ENCODE data around the gene CATSPERZ.

CATSPERZ gene, protein sequence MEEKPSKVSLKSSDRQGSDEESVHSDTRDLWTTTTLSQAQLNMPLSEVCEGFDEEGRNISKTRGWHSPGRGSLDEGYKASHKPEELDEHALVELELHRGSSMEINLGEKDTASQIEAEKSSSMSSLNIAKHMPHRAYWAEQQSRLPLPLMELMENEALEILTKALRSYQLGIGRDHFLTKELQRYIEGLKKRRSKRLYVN

DNA sequence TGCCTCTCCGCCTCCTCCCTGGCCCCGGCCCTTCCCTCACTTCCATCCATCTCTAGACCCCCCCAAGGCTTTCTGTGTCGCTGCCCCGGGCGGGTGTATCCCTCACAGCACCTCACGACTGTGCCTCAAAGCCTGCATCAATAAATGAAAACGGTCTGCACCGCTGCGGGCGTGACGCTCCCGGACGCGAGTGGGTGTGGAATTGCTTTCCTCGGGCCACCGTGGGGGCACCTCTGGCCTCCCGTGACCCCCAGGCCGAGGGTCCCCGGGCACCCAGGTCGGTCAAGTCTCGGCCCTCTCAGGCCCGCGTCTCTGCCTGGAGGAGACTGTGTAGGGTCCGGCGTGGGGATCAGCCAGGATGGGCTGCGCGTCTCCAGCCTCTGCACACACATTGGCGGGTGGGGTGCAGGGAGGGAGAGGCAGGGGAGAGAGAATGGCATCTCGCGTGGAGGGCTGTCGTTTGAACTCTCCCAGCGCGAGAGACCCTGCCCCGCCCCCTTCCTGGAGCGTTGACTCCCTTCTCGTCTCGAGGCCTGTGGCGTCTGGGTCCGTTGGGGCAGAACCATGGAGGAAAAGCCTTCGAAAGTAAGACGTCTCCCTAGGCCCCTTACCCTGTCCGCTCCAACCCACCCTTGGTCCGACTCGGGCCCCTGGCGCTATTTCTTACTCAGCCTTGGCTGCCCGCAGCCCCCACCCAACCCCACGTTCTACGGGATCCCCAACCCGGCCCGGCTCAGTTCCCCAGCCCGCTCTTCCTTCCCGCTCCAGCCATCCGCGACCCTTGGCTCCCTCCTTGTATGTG lies at the start of gene CATSPERZ:
CATSPERZ (plus strand) TSS at position 512 of the 802 bp plus-strand sequence; CDS start at position 565, 53 bp downstream.
- DNase-seq (ENCODE audit: insufficient read length, low spot score) (no peak), FAIRE-seq (no peak)
- TF ChIP-seq POLR2A (IDR thresholded peaks at IDR 0.05; ENCODE audit: low read depth, low read length), result no peak

DNA sequence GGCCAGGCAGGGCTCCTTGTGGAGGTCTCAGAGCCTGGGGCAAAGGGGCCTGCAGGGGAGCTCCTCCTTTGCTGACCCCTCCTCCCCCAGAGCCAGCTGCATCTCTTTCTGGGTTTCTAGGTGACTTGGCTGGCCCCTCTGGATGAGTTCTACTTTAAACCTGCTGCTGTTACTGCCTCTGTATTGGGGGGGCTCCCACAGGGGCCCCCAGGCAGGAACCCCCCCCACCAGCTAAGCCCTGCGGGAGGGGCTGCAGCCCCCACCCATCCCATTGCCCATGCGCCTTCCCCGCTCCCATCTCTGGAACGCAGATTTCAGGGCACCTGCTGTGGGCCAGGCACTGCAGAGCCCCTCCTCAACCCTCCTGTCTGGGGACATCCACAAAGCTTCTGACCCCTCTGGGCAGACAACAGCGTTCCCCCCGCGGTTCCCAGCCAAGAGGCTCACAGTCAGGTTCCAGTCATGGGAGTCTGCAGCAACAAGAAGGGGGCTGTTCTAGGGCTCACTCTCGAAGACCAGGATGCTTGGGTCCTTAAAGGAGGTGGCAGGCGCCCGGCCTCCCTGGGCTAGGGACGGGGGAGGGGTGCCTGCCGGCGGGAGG lies 49.6 kb upstream of the CATSPERZ start:
- FAIRE-seq (no peak), DNase-seq (ENCODE audit: insufficient read length, low spot score) (no peak)
- TF ChIP-seq POLR2A (IDR thresholded peaks at IDR 0.05; ENCODE audit: low read depth, low read length), result peak; percentile 9; the same call in 1 of the 2 replicates

- DNase-seq (ENCODE audit: insufficient read length, low spot score) (no peak), FAIRE-seq (no peak)
- peak; percentile 91 for TF ChIP-seq POLR2A (IDR thresholded peaks at IDR 0.05; ENCODE audit: low read depth, low read length)
Measured at GRCh38 chr11:64251016-64251752, 49.0 kb upstream of the CATSPERZ start, which contains the start of gene PLCB3. TSS of gene PLCB3 (plus strand) at chr11:64251530. CDS start at chr11:64251650, 120 bp downstream.

DNA sequence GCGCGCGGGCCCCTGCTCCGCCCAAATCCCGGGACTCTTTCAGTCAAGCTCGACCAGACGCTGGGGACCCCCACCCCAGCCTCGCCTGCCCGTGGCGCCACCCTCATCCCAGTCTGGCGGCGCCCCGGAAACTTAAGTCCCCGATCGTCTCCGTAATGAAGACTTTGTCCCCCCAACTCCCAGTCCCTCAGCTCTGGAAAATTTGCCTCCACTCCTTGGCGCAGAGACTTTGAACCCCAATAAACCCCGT lies 48.5 kb upstream of the CATSPERZ start:
- FAIRE-seq, result no peak
- TF ChIP-seq POLR2A (IDR thresholded peaks at IDR 0.05; ENCODE audit: low read depth, low read length), result no peak
- no peak for DNase-seq (ENCODE audit: insufficient read length, low spot score)

DNA sequence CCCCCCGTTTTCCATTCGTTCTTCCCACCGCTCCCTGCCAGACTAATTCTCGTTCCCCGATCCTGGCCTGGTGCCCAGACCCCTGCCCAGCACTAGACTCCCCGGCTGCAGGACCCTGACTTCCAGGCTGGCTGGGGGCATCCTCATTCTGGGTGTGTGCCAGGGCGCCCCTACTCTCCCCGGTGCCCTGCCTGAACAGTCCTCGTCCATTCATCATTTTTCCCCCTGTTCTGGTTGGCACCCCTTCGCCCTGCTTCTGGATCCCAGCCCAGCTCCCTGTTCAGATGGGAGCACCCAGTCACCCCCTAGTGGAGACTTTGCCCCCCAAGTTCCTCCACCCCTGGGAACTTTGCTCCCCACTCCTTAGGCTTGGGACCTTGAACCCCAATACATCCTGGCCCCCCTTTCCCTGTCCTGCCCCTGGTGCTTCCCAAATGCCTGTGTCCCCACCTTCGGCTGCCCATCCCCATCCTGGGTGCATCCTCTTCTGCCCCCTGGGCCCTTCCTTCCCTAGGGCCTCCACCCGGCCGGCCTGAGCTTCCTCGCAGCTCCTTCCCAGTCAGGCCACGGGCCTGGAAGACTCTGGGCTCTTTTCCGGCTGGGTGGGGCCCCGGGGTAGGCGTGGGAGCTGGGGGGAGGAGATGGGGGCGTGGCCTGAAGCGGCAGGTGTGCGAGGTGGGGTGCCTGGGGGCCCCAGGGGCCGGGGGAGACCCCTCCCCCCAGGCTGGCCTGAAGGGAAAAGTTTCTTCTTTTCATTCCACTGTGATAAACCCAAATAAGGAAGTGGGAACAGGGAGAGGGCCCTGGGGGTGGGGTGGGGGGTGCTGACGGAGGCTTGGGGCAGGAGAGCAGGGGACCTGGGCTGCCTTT lies 47.9 kb upstream of the CATSPERZ start:
- FAIRE-seq, result no peak
- peak; percentile 86 for DNase-seq (ENCODE audit: insufficient read length, low spot score)
- TF ChIP-seq POLR2A (IDR thresholded peaks at IDR 0.05; ENCODE audit: low read depth, low read length), result peak; percentile 69

DNA sequence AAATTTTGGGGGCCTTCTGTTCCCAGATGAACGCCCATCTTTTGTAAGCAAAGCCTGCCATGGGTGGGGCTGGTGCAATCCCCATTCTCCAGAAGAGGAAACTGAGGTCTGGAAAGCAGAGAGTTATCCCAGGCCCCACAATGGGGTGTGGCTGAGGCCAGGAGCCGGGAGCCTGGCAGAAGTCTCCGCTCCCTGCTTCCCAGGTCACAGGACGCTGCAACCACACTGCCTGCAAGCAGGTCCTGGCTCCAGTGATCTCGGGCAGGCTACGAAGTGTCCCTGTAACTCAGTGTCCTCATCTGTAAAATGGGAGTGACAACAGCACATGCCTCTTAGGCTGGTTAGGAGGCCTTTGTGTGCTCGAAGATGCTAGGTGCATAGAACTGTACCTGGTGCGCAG lies 47.1 kb upstream of the CATSPERZ start:
- DNase-seq (ENCODE audit: insufficient read length, low spot score) (no peak), FAIRE-seq (no peak)
- TF ChIP-seq POLR2A (IDR thresholded peaks at IDR 0.05; ENCODE audit: low read depth, low read length), result no peak

GRCh38 chr11:64253481-64253880 lies 46.7 kb upstream of the CATSPERZ start:
- no peak for TF ChIP-seq POLR2A (IDR thresholded peaks at IDR 0.05; ENCODE audit: low read depth, low read length)
- no peak for DNase-seq (ENCODE audit: insufficient read length, low spot score)
- FAIRE-seq, result no peak

GRCh38 chr11:64254326-64254725 lies 45.8 kb upstream of the CATSPERZ start:
- FAIRE-seq (no peak), DNase-seq (ENCODE audit: insufficient read length, low spot score) (no peak)
- no peak for TF ChIP-seq POLR2A (IDR thresholded peaks at IDR 0.05; ENCODE audit: low read depth, low read length)

GRCh38 chr11:64255135-64256128 lies 44.7 kb upstream of the CATSPERZ start:
- FAIRE-seq (no peak), DNase-seq (ENCODE audit: insufficient read length, low spot score) (no peak)
- TF ChIP-seq POLR2A (IDR thresholded peaks at IDR 0.05; ENCODE audit: low read depth, low read length), result no peak

DNA sequence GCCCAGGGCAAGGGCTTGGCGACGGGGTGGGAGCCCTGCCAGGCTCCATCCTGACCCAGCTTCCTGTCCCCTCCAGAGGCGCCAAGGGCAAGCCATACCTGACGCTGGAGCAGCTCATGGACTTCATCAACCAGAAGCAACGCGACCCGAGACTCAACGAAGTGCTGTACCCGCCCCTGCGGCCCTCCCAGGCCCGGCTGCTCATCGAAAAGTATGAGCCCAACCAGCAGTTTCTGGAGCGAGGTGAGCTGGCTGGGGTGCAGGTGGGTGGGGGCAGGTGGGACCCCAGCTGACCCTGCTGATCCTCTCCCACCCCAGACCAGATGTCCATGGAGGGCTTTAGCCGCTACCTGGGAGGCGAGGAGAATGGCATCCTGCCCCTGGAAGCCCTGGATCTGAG lies 43.9 kb upstream of the CATSPERZ start:
- TF ChIP-seq POLR2A (IDR thresholded peaks at IDR 0.05; ENCODE audit: low read depth, low read length), result no peak
- no peak for FAIRE-seq
- no peak for DNase-seq (ENCODE audit: insufficient read length, low spot score)

DNA sequence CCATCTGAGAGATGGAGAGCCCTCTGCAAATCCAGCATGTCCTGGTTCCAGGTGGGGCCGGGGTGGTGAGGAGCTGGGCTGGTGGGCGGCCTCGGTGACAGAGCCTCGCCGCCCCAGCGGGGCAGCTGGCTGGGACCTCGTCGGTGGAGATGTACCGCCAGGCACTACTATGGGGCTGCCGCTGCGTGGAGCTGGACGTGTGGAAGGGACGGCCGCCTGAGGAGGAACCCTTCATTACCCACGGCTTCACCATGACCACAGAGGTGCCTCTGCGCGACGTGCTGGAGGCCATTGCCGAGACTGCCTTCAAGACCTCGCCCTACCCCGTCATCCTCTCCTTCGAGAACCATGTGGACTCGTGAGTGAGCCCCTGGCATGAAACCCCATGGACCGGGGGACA lies 41.8 kb upstream of the CATSPERZ start:
- FAIRE-seq (no peak), DNase-seq (ENCODE audit: insufficient read length, low spot score) (no peak)
- TF ChIP-seq POLR2A (IDR thresholded peaks at IDR 0.05; ENCODE audit: low read depth, low read length), result no peak

DNA sequence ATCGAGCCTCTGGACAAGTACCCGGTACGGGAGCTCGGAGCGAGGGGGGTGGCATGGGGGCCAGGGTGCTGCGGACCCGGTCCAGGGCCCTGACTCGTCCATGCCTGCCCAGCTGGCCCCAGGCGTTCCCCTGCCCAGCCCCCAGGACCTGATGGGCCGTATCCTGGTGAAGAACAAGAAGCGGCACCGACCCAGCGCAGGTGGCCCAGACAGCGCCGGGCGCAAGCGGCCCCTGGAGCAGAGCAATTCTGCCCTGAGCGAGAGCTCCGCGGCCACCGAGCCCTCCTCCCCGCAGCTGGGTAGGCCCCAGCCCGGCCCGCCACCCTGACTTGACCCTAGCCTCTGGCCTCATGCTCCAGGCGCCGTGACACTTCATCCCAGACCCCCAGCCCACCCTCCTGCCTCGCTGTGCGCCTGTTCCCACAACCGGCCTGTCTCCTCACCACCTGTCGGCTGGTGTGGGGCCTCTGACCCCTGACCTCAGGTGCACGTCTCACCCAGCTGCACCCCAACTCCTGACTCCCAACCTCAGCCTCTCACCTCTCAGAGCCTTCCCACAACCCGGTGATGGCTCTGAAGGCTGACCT lies 41.1 kb upstream of the CATSPERZ start:
- FAIRE-seq, result no peak
- DNase-seq (ENCODE audit: insufficient read length, low spot score), result no peak
- no peak for TF ChIP-seq POLR2A (IDR thresholded peaks at IDR 0.05; ENCODE audit: low read depth, low read length)
